ENCODE data around the gene TAF4. TPM values are rescaled to one million over a fixed set of nuclear protein-coding genes. Genes with fewer than 3 reads are reported as not detected.

Gene TAF4
- total RNA-seq, 1 donor from 2014 or later, result 20.0 TPM

DNA sequence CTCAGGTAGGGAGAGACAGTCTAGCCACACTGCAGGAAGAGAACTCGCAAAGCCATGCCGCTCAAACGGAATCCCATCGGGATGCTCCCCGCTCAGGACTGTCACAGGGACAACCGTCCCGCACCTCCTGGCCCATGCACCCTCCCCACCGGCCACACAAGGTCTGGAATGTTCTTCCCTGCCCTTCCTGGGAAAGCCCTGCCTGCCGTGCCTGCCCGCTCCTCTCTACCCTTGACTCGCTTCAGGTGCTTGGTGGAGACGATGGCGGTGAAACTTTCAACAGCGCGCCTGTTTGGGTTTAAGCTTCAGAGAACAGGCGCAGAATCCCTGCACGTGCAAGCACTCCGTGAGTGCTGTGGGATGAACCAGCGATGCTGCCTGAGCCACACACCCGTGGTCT lies 20.6 kb downstream of the TAF4 start:
- H3K36me3 Mint-ChIP-seq (ENCODE audit: unreplicated experiment), result no peaks in the 10 kb centered on the region
- TF ChIP-seq, protein P1, sequence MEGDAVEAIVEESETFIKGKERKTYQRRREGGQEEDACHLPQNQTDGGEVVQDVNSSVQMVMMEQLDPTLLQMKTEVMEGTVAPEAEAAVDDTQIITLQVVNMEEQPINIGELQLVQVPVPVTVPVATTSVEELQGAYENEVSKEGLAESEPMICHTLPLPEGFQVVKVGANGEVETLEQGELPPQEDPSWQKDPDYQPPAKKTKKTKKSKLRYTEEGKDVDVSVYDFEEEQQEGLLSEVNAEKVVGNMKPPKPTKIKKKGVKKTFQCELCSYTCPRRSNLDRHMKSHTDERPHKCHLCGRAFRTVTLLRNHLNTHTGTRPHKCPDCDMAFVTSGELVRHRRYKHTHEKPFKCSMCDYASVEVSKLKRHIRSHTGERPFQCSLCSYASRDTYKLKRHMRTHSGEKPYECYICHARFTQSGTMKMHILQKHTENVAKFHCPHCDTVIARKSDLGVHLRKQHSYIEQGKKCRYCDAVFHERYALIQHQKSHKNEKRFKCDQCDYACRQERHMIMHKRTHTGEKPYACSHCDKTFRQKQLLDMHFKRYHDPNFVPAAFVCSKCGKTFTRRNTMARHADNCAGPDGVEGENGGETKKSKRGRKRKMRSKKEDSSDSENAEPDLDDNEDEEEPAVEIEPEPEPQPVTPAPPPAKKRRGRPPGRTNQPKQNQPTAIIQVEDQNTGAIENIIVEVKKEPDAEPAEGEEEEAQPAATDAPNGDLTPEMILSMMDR (IDR thresholded peaks at IDR 0.05; ENCODE audit: partially characterized antibody, unreplicated experiment), result no peak
- no peak overlapping the region for H3K27ac Mint-ChIP-seq (ENCODE audit: unreplicated experiment)
- H3K9me3 Mint-ChIP-seq (ENCODE audit: unreplicated experiment), result no peaks in the 10 kb centered on the region
- H3K27me3 Mint-ChIP-seq (ENCODE audit: unreplicated experiment), result peaks cover 7% of the 10 kb centered on the region
- DNase-seq, result no peak
- peak overlapping the region; percentile 25 for H3K4me3 Mint-ChIP-seq (ENCODE audit: unreplicated experiment)
- peaks cover 30% of the 10 kb centered on the region for H3K4me1 Mint-ChIP-seq (ENCODE audit: low read depth, unreplicated experiment)

DNA sequence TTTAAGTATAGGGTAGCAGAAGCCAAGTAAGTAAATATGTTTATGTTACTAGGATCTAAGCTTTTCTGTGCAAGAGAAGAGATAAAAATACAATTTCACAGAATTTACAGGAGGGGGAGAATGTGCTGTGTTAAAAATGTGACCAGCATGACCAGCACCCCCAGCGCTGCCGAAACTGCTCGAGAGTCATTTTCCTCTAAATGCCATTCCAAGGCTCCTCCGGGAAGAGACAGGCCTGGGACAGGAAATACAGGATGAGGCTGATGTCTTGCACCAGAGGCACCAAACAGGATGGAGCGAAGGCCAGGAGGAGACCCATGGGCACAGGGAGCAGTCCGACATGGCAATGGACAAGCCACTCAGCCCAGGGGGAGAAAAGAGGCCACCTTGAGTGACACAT lies 21.1 kb downstream of the TAF4 start:
- Mint-ChIP-seq H3K4me3 (ENCODE audit: unreplicated experiment) (peak overlapping the region; percentile 25), H3K36me3 (ENCODE audit: unreplicated experiment) (no peaks in the 10 kb centered on the region), H3K4me1 (ENCODE audit: low read depth, unreplicated experiment) (peaks cover 31% of the 10 kb centered on the region), H3K9me3 (ENCODE audit: unreplicated experiment) (no peaks in the 10 kb centered on the region), H3K27ac (ENCODE audit: unreplicated experiment) (no peak overlapping the region), H3K27me3 (ENCODE audit: unreplicated experiment) (peaks cover 10% of the 10 kb centered on the region)
- no peak for DNase-seq
- TF ChIP-seq, protein P1 (IDR thresholded peaks at IDR 0.05; ENCODE audit: partially characterized antibody, unreplicated experiment), result no peak

DNA sequence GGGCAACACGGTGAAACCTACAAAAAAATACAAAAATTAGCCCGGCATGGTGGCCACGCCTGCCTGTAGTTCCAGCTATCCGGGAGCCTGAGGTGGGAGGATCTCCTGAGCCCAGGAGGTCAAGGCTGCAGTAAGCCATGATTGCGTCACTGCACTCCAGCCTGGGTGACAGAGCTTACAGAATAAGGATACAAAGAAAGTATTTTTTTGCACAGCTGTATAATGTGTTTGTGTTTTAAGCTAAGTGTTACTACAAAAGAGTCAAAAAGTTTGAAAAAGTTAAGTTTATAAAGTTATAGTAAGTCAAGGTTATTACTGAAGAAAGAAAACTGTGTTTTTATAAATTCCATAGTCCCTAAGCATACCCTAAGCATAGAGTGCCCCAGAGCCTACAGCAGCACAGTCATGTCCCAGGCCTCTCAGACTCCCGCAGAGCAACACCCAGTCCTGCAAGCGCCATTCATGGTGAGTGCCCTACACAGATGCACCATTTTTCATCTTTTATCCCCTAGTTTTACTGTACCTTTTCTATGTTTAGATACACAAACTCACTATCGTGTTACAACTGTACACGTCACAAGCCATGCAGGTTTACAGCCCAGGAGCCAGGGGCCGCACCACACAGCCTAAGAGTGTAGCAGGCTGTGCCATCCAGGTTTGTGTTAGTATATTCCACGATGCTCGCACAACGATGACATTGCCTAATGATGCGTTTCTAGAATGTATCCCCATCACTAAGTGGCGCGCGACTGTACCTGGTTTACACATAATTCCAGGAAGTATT lies 22.4 kb downstream of the TAF4 start:
- TF ChIP-seq, protein P1 (IDR thresholded peaks at IDR 0.05; ENCODE audit: partially characterized antibody, unreplicated experiment), result no peak
- H3K27me3 Mint-ChIP-seq (ENCODE audit: unreplicated experiment), result peaks cover 11% of the 10 kb centered on the region
- peaks cover 4% of the 10 kb centered on the region for H3K9me3 Mint-ChIP-seq (ENCODE audit: unreplicated experiment)
- no peaks in the 10 kb centered on the region for H3K36me3 Mint-ChIP-seq (ENCODE audit: unreplicated experiment)
- H3K4me3 Mint-ChIP-seq (ENCODE audit: unreplicated experiment), result no peak overlapping the region
- no peak for DNase-seq
- H3K4me1 Mint-ChIP-seq (ENCODE audit: low read depth, unreplicated experiment), result peaks cover 37% of the 10 kb centered on the region
- H3K27ac Mint-ChIP-seq (ENCODE audit: unreplicated experiment), result no peak overlapping the region

DNA sequence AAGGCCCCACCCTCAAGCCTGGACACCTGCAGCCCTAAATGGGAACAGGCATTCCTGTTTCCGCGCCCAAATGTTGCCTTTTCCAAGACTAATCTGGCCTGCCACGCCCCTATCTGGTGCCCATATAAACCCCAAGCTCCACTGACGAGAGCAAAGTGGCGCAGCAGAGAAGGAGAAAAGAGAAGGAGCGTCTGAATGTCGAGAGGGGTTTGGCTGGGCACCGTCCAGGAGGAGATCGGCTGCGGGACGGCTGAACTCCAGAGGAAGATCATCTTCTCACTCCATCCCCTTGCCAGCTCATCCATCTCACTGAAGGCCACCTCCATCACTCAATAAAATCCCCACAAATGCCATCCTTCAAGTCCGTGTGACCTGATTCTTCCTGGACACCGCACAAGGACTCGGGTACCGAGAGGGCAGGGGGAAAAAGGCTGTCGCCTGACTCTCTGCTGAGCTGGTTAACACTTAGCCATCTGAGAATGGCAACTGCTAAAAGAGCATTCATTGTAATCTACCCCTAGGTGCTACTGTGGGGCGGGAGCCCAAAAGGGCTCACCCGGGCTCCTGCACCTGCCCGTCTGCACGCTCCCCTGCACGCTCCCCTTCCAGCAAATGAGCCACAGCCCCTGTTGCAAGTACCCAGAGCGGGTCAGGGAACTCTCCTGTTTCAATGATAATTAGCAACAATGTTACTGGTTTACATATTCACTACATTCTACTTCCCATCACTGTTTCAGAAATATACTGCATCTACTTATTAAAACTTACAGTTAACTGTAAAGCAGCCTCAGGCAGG lies 23.5 kb downstream of the TAF4 start:
- Mint-ChIP-seq H3K9me3 (ENCODE audit: unreplicated experiment) (peaks cover 4% of the 10 kb centered on the region), H3K4me1 (ENCODE audit: low read depth, unreplicated experiment) (peaks cover 30% of the 10 kb centered on the region), H3K36me3 (ENCODE audit: unreplicated experiment) (no peaks in the 10 kb centered on the region), H3K4me3 (ENCODE audit: unreplicated experiment) (no peak overlapping the region), H3K27me3 (ENCODE audit: unreplicated experiment) (peaks cover 11% of the 10 kb centered on the region), H3K27ac (ENCODE audit: unreplicated experiment) (no peak overlapping the region)
- TF ChIP-seq, protein P1 (IDR thresholded peaks at IDR 0.05; ENCODE audit: partially characterized antibody, unreplicated experiment), result no peak
- no peak for DNase-seq

DNA sequence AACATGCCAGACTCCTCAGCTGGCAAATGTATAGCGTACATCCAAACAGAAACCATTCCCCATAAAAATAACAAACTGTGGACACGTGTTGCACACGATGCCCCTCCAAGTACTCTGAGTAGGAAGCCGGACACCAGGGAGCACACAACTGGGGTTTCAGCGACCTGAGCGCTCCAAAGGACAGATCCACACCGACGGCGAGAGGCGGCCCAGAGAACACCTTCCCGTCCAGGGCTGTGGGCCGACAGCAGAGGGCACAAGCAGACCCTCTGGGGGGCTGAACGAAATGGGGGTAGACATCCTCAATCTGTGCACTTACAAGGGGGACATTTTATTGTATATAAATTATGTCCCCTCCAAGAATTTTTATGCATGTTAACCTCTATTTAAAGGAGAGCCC lies 24.7 kb downstream of the TAF4 start:
- DNase-seq, result no peak
- H3K27ac Mint-ChIP-seq (ENCODE audit: unreplicated experiment), result no peak overlapping the region
- H3K36me3 Mint-ChIP-seq (ENCODE audit: unreplicated experiment), result peaks cover 4% of the 10 kb centered on the region
- H3K9me3 Mint-ChIP-seq (ENCODE audit: unreplicated experiment), result peaks cover 4% of the 10 kb centered on the region
- H3K27me3 Mint-ChIP-seq (ENCODE audit: unreplicated experiment), result peaks cover 11% of the 10 kb centered on the region
- peaks cover 24% of the 10 kb centered on the region for H3K4me1 Mint-ChIP-seq (ENCODE audit: low read depth, unreplicated experiment)
- TF ChIP-seq, protein P1 (IDR thresholded peaks at IDR 0.05; ENCODE audit: partially characterized antibody, unreplicated experiment), result no peak
- H3K4me3 Mint-ChIP-seq (ENCODE audit: unreplicated experiment), result no peak overlapping the region
